OCI-LY3 (cell line): Measurements from ENCODE around the gene MAP7D3.

Experiments
- CTCF ChIP-seq: fragments of 200-600, 300-600 bp; sonication (generic); IDR thresholded peaks from 2 replicates; pipeline ENCODE4 v1.5.1; 2014; ENCODE audit warnings: antibody characterized with exemption, low read length, low read depth
- EZH2phosphoT487 ChIP-seq: fragments of 200-600 bp; shearing (Covaris generic); IDR thresholded peaks from 2 replicates; pipeline ENCODE4 v1.6.1; 2018; ENCODE audit warnings: antibody characterized with exemption, mixed run types, low read depth

- TF ChIP-seq CTCF (no peak), EZH2phosphoT487 (no peak)
Observed at GRCh38 chrX:136258951-136259350, 7.8 kb upstream of the MAP7D3 start.
